ENCODE data around the gene BMP7.

DNA sequence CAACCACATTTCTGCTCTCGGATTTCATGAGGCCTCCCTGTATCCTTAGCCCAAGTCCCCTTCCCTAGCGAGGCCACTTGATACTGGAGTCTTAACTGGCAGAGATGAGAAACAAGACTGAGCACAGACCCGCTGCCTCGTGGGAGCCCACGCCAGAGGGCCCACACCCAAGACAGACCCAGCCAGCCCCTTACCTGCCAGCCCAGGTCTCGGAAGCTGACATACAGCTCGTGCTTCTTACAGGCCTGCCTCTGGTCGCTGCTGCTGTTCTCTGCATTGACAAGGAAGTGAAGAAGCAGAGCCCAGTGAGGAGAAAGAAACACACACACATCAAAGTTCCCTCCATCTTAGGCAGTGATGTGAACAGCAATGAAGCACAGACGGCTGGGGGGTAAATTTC, 91.7 kb downstream of the BMP7 start:
- TF ChIP-seq CEBPG (CRISPR knock-in tag; IDR thresholded peaks at IDR 0.05) (no peak), CEBPG (tag; conservative IDR thresholded peaks at IDR 0.05 in 1 of 2, IDR thresholded peaks at IDR 0.05 in 1 of 2) (no peak), ZBTB7A (IDR thresholded peaks at IDR 0.05; ENCODE audit: borderline replicate concordance, control insufficient read depth, low read depth, low read length) (no peak), SRSF3 (IDR thresholded peaks at IDR 0.05; ENCODE audit: insufficient read depth, low read length) (no peak), NCOR1 (IDR thresholded peaks at IDR 0.05) (no peak), ZNF24 (IDR thresholded peaks at IDR 0.05) (no peak), GTF2F1 (IDR thresholded peaks at IDR 0.05; ENCODE audit: low read depth, low read length) (no peak)
- TF ChIP-seq, protein P1, sequence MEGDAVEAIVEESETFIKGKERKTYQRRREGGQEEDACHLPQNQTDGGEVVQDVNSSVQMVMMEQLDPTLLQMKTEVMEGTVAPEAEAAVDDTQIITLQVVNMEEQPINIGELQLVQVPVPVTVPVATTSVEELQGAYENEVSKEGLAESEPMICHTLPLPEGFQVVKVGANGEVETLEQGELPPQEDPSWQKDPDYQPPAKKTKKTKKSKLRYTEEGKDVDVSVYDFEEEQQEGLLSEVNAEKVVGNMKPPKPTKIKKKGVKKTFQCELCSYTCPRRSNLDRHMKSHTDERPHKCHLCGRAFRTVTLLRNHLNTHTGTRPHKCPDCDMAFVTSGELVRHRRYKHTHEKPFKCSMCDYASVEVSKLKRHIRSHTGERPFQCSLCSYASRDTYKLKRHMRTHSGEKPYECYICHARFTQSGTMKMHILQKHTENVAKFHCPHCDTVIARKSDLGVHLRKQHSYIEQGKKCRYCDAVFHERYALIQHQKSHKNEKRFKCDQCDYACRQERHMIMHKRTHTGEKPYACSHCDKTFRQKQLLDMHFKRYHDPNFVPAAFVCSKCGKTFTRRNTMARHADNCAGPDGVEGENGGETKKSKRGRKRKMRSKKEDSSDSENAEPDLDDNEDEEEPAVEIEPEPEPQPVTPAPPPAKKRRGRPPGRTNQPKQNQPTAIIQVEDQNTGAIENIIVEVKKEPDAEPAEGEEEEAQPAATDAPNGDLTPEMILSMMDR (IDR thresholded peaks at IDR 0.05 in 2 of 3, conservative IDR thresholded peaks at IDR 0.05 in 1 of 3; ENCODE audit: insufficient read depth in 2 of 3, low read depth in 1 of 3, low read length in 3 of 3) = no peak

Data from K562 (cell line).